22Rv1 (cell line): ENCODE measurements around the gene ZNF460.

Source experiments
- H3K27ac ChIP-seq: fragments of 450-650 bp; 2 replicates; pipeline ENCODE4 v1.5.1; 2017
- CTCF ChIP-seq: fragments of 450-650 bp; IDR thresholded peaks from 2 replicates; pipeline ENCODE4 v1.5.1; 2017; ENCODE audit warnings: mild to moderate bottlenecking
- ZFX ChIP-seq: fragments of 450-650 bp; IDR thresholded peaks from 2 replicates; pipeline ENCODE4 v1.6.1; 2017; ENCODE audit warnings: antibody characterized with exemption, borderline replicate concordance

The ZNF460 gene

GRCh38 chr19:57305056-57305455, 24.8 kb downstream of the ZNF460 start:
- H3K27ac ChIP-seq: no peak overlapping the region
- TF ChIP-seq CTCF: no peak
- no peak for TF ChIP-seq ZFX

GRCh38 chr19:57308514-57308913, 28.2 kb downstream of the ZNF460 start:
- no peak overlapping the region for H3K27ac ChIP-seq

GRCh38 chr19:57310792-57311191, 30.5 kb downstream of the ZNF460 start:
- H3K27ac ChIP-seq: no peak overlapping the region
- no peak for TF ChIP-seq ZFX
- no peak for TF ChIP-seq CTCF

More at GRCh38 chr19:57308514-57308913, 28.2 kb downstream of the ZNF460 start:
- TF ChIP-seq ZFX: no peak
- TF ChIP-seq CTCF: no peak

- TF ChIP-seq ZFX (no peak), CTCF (no peak)
- no peak overlapping the region for H3K27ac ChIP-seq
Observed at GRCh38 chr19:57314146-57314545, 33.9 kb downstream of the ZNF460 start.

- TF ChIP-seq CTCF (no peak), ZFX (no peak)
- no peak overlapping the region for H3K27ac ChIP-seq
Observed at GRCh38 chr19:57317503-57317902, 37.2 kb downstream of the ZNF460 start.

GRCh38 chr19:57319869-57320179, 39.5 kb downstream of the ZNF460 start:
- peak overlapping the region; percentile 73 for H3K27ac ChIP-seq
- TF ChIP-seq ZFX (no peak), CTCF (no peak)

- TF ChIP-seq CTCF (no peak), ZFX (no peak)
- H3K27ac ChIP-seq: peak within 1 kb of the TSS; percentile 73
Observed at GRCh38 chr19:57320180-57321084, 40.1 kb downstream of the ZNF460 start, which contains the start of gene ZNF543. TSS of gene ZNF543 (plus strand) at chr19:57320472. CDS start at chr19:57320854, 382 bp downstream.
